Skeletal muscle tissue (tissue), 1 donor: ENCODE results near the gene CABCOCO1. TPM values are rescaled to one million over a fixed set of nuclear protein-coding genes. Genes with fewer than 3 reads are reported as not detected.

Source experiments
- total RNA-seq: library from RNA; depleted of rRNA; stranded (reverse); fragments of >200 nt; gene quantifications from one replicate; pipeline ENCODE4 v1.2.3, GENCODE V29; 2014

Gene CABCOCO1
- total RNA-seq, 1 donor from 2014 or later, result 1.0 TPM

Other genes starting within 250 kb of the CABCOCO1 start
- gene TMEM26, start 209.5 kb upstream of the CABCOCO1 start, total RNA-seq, result 15.7 TPM
- gene ARID5B, start 238.8 kb downstream of the CABCOCO1 start, total RNA-seq, result 27.7 TPM